Fibroblast of lung (primary cell): ENCODE data around the gene ZFR2. TPM values are rescaled to one million over a fixed set of nuclear protein-coding genes. Genes with fewer than 3 reads are reported as not detected.

Experiments used
- DNase-seq, 2 donors: peaks; one replicate each; pipeline versions ENCODE4 v3.0.0 to v3.0.0-alpha.2; 2010; ENCODE audit warnings: low read depth in 2 of 2
- H2AFZ ChIP-seq: 2 replicates; pipeline ENCODE4 v1.5.1; 2012; ENCODE audit warnings: low read length, control low read depth, inconsistent platforms
- H3K27ac ChIP-seq: 2 replicates; pipeline ENCODE4 v1.5.1; 2011; ENCODE audit warnings: low read length, control low read depth; ENCODE audit not compliant: insufficient read depth
- H3K27me3 ChIP-seq: 2 replicates; pipeline ENCODE4 v1.5.1; 2011; ENCODE audit warnings: mild to moderate bottlenecking, low read length; ENCODE audit not compliant: control insufficient read depth, insufficient read depth
- H3K36me3 ChIP-seq: 2 replicates; pipeline ENCODE4 v1.5.1; 2011; ENCODE audit warnings: low read length; ENCODE audit not compliant: control insufficient read depth, insufficient read depth
- H3K4me1 ChIP-seq: 2 replicates; pipeline ENCODE4 v1.5.1; 2011; ENCODE audit warnings: low read length; ENCODE audit not compliant: control insufficient read depth, insufficient read depth; ENCODE audit errors: extremely low read depth
- H3K4me2 ChIP-seq: 2 replicates; pipeline ENCODE4 v1.5.1; 2011; ENCODE audit warnings: low read length, control low read depth; ENCODE audit not compliant: insufficient read depth; ENCODE audit errors: extremely low read depth
- H3K4me3 ChIP-seq, 4 experiments: fragments of 200-600 bp in 1 of 4; sonication (generic) in 1 of 4; replicated peaks in 1 of 4; 2 replicates each; pipeline ENCODE4 v1.5.1; 2011 to 2016; ENCODE audit warnings: low read length in 4 of 4, low read depth in 3 of 4, mild to moderate bottlenecking in 3 of 4, control low read depth in 2 of 4, inconsistent platforms in 1 of 4, mixed read lengths in 1 of 4; ENCODE audit not compliant: insufficient read depth in 1 of 4; ENCODE audit errors: control extremely low read depth in 1 of 4
- H3K79me2 ChIP-seq: 2 replicates; pipeline ENCODE4 v1.5.1; 2012; ENCODE audit warnings: mild to moderate bottlenecking, low read length, inconsistent platforms; ENCODE audit not compliant: control insufficient read depth, insufficient read depth
- H3K9ac ChIP-seq: 2 replicates; pipeline ENCODE4 v1.5.1; 2011; ENCODE audit warnings: mild to moderate bottlenecking, low read length, control low read depth; ENCODE audit not compliant: insufficient read depth
- H3K9me3 ChIP-seq: 2 replicates; pipeline ENCODE4 v1.5.1; 2012; ENCODE audit warnings: low read depth, low read length; ENCODE audit not compliant: control insufficient read depth, insufficient read depth
- H4K20me1 ChIP-seq: 2 replicates; pipeline ENCODE4 v1.5.1; 2011; ENCODE audit warnings: low read length; ENCODE audit not compliant: control insufficient read depth, insufficient read depth; ENCODE audit errors: extremely low read depth
- CTCF ChIP-seq, 2 donors: IDR thresholded peaks in 1 of 2; conservative IDR thresholded peaks in 1 of 2; 1 replicate in 1 of 2; 2 replicates in 1 of 2; pipeline ENCODE4 v1.5.1; 2011 to 2012; ENCODE audit warnings: low read length in 2 of 2, control low read depth in 1 of 2, inconsistent platforms in 1 of 2, low read depth in 1 of 2, mild to moderate bottlenecking in 1 of 2
- EZH2 ChIP-seq: IDR thresholded peaks from 2 replicates; pipeline ENCODE4 v1.5.1; 2012; ENCODE audit warnings: low read length, control low read depth, mild to moderate bottlenecking; ENCODE audit errors: missing control alignments
- polyA plus RNA-seq, 2 donors: library from polyadenylated mRNA; depleted of rRNA in 1 of 2; stranded (reverse) in 1 of 2; unstranded in 1 of 2; fragments of >200 nt; gene quantifications; 2 replicates each; pipeline ENCODE4 v1.2.1, GENCODE V29; 2011 to 2012; ENCODE audit warnings: missing spikeins in 1 of 2
- total RNA-seq: library from RNA; depleted of rRNA; stranded (reverse); fragments of >200 nt; gene quantifications from 2 replicates; pipeline ENCODE4 v1.2.1, GENCODE V29; 2014

ZFR2 gene
- total and polyA plus RNA-seq, 2 donors (not counting 1 experiment from before 2014, with no cell fraction given), result not detected

DNA sequence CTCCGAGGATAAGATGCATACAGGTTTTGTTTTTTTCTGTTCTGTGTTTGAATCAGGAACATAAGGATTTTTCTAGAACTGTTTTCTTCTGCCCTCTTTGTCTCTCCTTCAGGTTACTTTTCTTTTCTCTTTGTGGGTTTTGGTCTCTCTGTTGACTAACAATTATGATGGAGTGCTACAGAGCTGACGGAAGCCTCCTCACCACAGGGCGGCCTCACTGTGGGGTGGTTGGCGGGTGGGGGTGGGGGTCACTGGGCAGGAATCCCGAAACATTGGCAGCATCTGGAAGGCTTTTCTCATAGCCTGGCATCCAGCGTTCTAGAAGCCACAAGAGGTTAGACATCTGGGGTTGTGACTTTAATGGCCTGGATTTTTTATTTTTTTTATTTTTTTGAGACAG is 70.7 kb downstream of the ZFR2 start:
- H3K4me1 ChIP-seq, result no peaks in the 10 kb centered on the region
- no peak for TF ChIP-seq CTCF (conservative IDR thresholded peaks at IDR 0.05 in 1 of 2, IDR thresholded peaks at IDR 0.05 in 1 of 2; ENCODE audit: low read depth in 1 of 2, low read length in 2 of 2)
- no peak for TF ChIP-seq EZH2
- no peaks in the 10 kb centered on the region for H3K36me3 ChIP-seq
- H3K27me3 ChIP-seq, result peaks cover 16% of the 10 kb centered on the region
- H3K9me3 ChIP-seq, result no peaks in the 10 kb centered on the region
- H3K4me2 ChIP-seq, result no peak overlapping the region
- H3K4me3 ChIP-seq, result no peak overlapping the region
- no peak overlapping the region for H2AFZ ChIP-seq
- H4K20me1 ChIP-seq, result no peaks in the 10 kb centered on the region
- DNase-seq, result no peak
- no peak overlapping the region for H3K9ac ChIP-seq
- H3K79me2 ChIP-seq, result no peaks in the 10 kb centered on the region
- H3K27ac ChIP-seq, result no peak overlapping the region

DNA sequence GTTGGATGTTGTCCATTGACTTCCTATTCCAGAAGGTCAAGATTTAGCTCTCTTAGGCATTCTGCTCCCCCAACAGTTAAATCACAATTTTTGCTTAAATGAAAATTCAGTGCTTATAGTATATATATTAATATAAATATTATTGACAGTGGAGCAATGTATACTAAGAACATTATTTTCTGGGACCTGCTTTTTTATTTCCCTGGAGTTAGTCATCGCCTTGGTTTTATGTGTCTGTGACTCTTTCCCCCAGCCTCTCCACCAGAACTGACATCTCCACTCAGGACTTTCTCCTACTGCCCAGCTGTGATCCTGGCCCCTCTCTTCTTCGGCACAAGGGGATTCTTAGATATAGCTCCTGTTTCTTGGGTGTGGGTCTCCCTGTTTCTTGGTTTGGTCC is 72.5 kb downstream of the ZFR2 start:
- no peak overlapping the region for H3K4me3 ChIP-seq
- DNase-seq, result no peak
- no peak overlapping the region for H3K4me2 ChIP-seq
- no peaks in the 10 kb centered on the region for H4K20me1 ChIP-seq
- H3K27me3 ChIP-seq, result peaks cover 9% of the 10 kb centered on the region
- no peaks in the 10 kb centered on the region for H3K9me3 ChIP-seq
- no peak overlapping the region for H2AFZ ChIP-seq
- no peak overlapping the region for H3K9ac ChIP-seq
- H3K36me3 ChIP-seq, result no peaks in the 10 kb centered on the region
- no peaks in the 10 kb centered on the region for H3K79me2 ChIP-seq
- no peak for TF ChIP-seq EZH2
- TF ChIP-seq CTCF (conservative IDR thresholded peaks at IDR 0.05 in 1 of 2, IDR thresholded peaks at IDR 0.05 in 1 of 2; ENCODE audit: low read depth in 1 of 2, low read length in 2 of 2), result no peak
- H3K4me1 ChIP-seq, result no peaks in the 10 kb centered on the region
- no peak overlapping the region for H3K27ac ChIP-seq

- no peaks in the 10 kb centered on the region for H3K79me2 ChIP-seq
- no peak for DNase-seq
- no peak overlapping the region for H3K4me3 ChIP-seq
- no peak overlapping the region for H3K4me2 ChIP-seq
- H3K36me3 ChIP-seq, result no peaks in the 10 kb centered on the region
- H2AFZ ChIP-seq, result no peak overlapping the region
- no peak for TF ChIP-seq EZH2
- TF ChIP-seq CTCF (conservative IDR thresholded peaks at IDR 0.05 in 1 of 2, IDR thresholded peaks at IDR 0.05 in 1 of 2; ENCODE audit: low read depth in 1 of 2, low read length in 2 of 2), result no peak
- H3K4me1 ChIP-seq, result no peaks in the 10 kb centered on the region
- H3K9me3 ChIP-seq, result no peaks in the 10 kb centered on the region
- H3K27ac ChIP-seq, result no peak overlapping the region
- no peak overlapping the region for H3K9ac ChIP-seq
- H4K20me1 ChIP-seq, result no peaks in the 10 kb centered on the region
- H3K27me3 ChIP-seq, result no peaks in the 10 kb centered on the region
Measured at GRCh38 chr19:3793799-3794198, 75.0 kb downstream of the ZFR2 start.
